ENCODE measurements around the gene SYT14.

GRCh38 chr1:210061992-210062391 is 124.0 kb downstream of the SYT14 start:
- TF ChIP-seq POLR2A (IDR thresholded peaks at IDR 0.05) (no peak), POLR2AphosphoS5 (IDR thresholded peaks at IDR 0.05; ENCODE audit: insufficient read depth in 1 of 2, low read depth in 1 of 2) (no peak)
- TF ChIP-seq, protein P1, sequence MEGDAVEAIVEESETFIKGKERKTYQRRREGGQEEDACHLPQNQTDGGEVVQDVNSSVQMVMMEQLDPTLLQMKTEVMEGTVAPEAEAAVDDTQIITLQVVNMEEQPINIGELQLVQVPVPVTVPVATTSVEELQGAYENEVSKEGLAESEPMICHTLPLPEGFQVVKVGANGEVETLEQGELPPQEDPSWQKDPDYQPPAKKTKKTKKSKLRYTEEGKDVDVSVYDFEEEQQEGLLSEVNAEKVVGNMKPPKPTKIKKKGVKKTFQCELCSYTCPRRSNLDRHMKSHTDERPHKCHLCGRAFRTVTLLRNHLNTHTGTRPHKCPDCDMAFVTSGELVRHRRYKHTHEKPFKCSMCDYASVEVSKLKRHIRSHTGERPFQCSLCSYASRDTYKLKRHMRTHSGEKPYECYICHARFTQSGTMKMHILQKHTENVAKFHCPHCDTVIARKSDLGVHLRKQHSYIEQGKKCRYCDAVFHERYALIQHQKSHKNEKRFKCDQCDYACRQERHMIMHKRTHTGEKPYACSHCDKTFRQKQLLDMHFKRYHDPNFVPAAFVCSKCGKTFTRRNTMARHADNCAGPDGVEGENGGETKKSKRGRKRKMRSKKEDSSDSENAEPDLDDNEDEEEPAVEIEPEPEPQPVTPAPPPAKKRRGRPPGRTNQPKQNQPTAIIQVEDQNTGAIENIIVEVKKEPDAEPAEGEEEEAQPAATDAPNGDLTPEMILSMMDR (IDR thresholded peaks at IDR 0.05): no peak

Data from vagina (tissue), 2 donors.